Upper lobe of left lung (tissue), 6 donors: ENCODE results near the gene PGM1. TPM values are rescaled to one million over a fixed set of nuclear protein-coding genes. Genes with fewer than 3 reads are reported as not detected.

Experiments
- ATAC-seq, 2 donors: fragments of 200-7000 bp; cut with Tn5 transposase; one replicate each; pipeline ENCODE4 v1.9.1; 2022; ENCODE audit warnings: mild to moderate bottlenecking in 2 of 2, moderate library complexity in 2 of 2; ENCODE audit not compliant: low FRiP score in 2 of 2
- DNase-seq, 2 donors: peaks; one replicate each; pipeline ENCODE4 v3.0.0-alpha.2; 2019 to 2020
- H3K27ac ChIP-seq, 4 donors: fragments of 200-600 bp; sonication (generic); one replicate each; pipeline ENCODE4 v1.5.1; 2016 to 2019
- H3K27me3 ChIP-seq, 4 donors: fragments of 200-600 bp; sonication (generic); one replicate each; pipeline ENCODE4 v1.5.1; 2017 to 2019
- H3K36me3 ChIP-seq, 4 donors: fragments of 200-600 bp; sonication (generic); one replicate each; pipeline ENCODE4 v1.5.1; 2016 to 2019
- H3K4me1 ChIP-seq, 4 donors: fragments of 200-600 bp; sonication (generic); one replicate each; pipeline ENCODE4 v1.5.1; 2018 to 2019
- H3K4me3 ChIP-seq, 4 donors: fragments of 200-600 bp; sonication (generic); one replicate each; pipeline ENCODE4 v1.5.1; 2017 to 2019; ENCODE audit warnings: mild to moderate bottlenecking in 2 of 4, moderate library complexity in 1 of 4
- H3K9me3 ChIP-seq, 4 donors: fragments of 200-600 bp; sonication (generic); one replicate each; pipeline ENCODE4 v1.5.1; 2018 to 2019
- EP300 ChIP-seq, 4 donors: sonication (generic); formaldehyde crosslinking; IDR thresholded peaks; one replicate each; pipeline ENCODE4 v1.5.1; 2017; ENCODE audit warnings: antibody characterized with exemption in 4 of 4, control low read depth in 2 of 4
- POLR2A ChIP-seq, 4 donors: fragments of 450-650 bp; IDR thresholded peaks; one replicate each; pipeline ENCODE4 v1.5.1; 2016 to 2017; ENCODE audit warnings: antibody characterized with exemption in 4 of 4, mild to moderate bottlenecking in 2 of 4
- POLR2AphosphoS5 ChIP-seq, 2 donors: sonication (generic); formaldehyde crosslinking; IDR thresholded peaks; one replicate each; pipeline ENCODE4 v1.5.1; 2017; ENCODE audit warnings: antibody characterized with exemption in 2 of 2
- WGBS, 2 donors: methylation state at CpG; one replicate each; pipeline ENCODE4 v1.1.5; 2017 to 2018; 5-methylcytosine and 5-hydroxymethylcytosine counted together
- total RNA-seq, 6 donors: library from RNA; depleted of rRNA in 4 of 6; stranded (reverse); fragments of >200 nt in 4 of 6; gene quantifications; one replicate each; pipeline versions ENCODE4 v1.1.0 to v1.2.1, GENCODE V29; 2016 to 2021
- TF ChIP-seq, protein P1 (sequence below), 6 experiments: fragments of 450-650 bp in 4 of 6; fragments of 200-600 bp in 2 of 6; sonication (generic) in 2 of 6; IDR thresholded peaks; one replicate each; pipeline ENCODE4 v1.5.1; 2016 to 2019; ENCODE audit warnings: antibody characterized with exemption in 6 of 6
- donor health status: DM: no; HTN: no; CAD: no; lungs with moderate emphysema.
- donor health status: DM: no; HTN: yes; CAD: no; lungs with severe emphysema.

Gene PGM1
- total RNA-seq, 6 donors from 2014 or later = 25.1 to 101 (median 61.3) TPM

DNA sequence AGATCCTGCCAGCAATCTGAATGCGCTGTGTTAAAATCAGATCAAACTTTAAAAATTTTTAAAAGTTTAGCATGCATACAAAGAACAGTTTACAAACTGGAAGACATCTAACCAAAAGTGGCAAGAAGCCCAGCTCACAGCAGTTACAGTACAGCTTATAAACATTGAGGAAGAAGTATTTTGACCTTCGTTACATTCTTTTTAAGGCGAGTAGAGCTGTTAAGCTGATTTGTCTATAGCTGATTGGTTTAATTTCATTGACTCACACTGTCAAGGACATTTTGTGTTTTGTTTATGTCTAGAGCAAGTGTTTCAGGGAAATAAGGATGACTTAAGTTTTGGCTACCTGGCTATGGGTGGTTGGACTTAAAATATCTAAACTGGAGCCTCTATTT lies 3.0 kb upstream of the PGM1 start:
- Histone ChIP-seq H3K36me3 (no peaks in the 10 kb centered on the region), H3K27me3 (no peaks in the 10 kb centered on the region), H3K9me3 (no peaks in the 10 kb centered on the region), H3K4me1 (peaks cover 3 to 12% (median 4%) of the 10 kb centered on the region in 4 donors), H3K4me3 (no peak overlapping the region), H3K27ac (no peak overlapping the region)
- no peak for DNase-seq
- ATAC-seq = no peak
- TF ChIP-seq, protein P1, sequence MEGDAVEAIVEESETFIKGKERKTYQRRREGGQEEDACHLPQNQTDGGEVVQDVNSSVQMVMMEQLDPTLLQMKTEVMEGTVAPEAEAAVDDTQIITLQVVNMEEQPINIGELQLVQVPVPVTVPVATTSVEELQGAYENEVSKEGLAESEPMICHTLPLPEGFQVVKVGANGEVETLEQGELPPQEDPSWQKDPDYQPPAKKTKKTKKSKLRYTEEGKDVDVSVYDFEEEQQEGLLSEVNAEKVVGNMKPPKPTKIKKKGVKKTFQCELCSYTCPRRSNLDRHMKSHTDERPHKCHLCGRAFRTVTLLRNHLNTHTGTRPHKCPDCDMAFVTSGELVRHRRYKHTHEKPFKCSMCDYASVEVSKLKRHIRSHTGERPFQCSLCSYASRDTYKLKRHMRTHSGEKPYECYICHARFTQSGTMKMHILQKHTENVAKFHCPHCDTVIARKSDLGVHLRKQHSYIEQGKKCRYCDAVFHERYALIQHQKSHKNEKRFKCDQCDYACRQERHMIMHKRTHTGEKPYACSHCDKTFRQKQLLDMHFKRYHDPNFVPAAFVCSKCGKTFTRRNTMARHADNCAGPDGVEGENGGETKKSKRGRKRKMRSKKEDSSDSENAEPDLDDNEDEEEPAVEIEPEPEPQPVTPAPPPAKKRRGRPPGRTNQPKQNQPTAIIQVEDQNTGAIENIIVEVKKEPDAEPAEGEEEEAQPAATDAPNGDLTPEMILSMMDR (IDR thresholded peaks at IDR 0.05) = no peak
- TF ChIP-seq POLR2AphosphoS5 (IDR thresholded peaks at IDR 0.05) (no peak), EP300 (IDR thresholded peaks at IDR 0.05) (no peak), POLR2A (IDR thresholded peaks at IDR 0.05) (no peak)
- 69 to 78% methylated on average over 3 of the region's 3 CpGs for WGBS, 2 donors

DNA sequence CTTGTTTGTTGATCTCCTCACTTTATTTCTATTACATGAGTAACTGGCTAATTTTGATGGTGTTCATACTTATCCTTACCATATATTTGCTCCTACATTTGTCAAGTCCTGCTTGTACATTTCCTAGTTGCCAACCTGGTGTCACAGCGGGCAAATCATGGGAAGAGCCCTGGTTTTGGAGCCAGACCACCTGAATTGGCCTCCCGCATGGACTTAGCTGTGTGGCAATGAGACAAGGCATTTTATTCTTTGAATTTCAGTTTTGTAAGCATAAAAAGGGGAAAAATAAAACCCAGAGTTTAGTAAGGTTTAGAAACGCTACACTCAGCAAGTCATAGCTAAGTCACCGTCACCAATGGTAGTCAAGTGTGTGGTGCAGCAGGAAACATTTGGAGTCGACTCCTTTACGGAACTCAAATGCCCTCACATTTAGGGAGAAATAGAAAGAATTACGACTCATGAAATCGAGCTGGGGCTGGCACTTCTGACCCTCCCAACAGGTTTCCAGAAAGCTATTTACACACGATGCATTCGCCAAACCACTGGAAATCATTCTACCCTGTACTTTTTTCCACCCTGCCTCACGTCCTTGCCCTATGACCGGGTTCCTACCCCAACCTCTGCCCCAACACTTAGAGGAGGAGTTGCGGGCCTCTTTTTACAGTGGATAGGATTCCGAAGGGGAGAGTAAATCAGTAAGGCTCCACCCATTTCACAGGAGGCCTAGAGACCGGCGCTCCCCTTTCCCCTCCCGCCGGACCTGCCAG lies 492 bp upstream of the PGM1 start:
- no peaks in the 10 kb centered on the region for H3K9me3 ChIP-seq
- H3K4me3 ChIP-seq = peak overlapping the region; percentile 75 to 91 (median 90)
- H3K4me1 ChIP-seq = peaks cover 3 to 12% (median 4%) of the 10 kb centered on the region in 4 donors
- peak overlapping the region; percentile 92 to 98 (median 95) for H3K27ac ChIP-seq
- no peaks in the 10 kb centered on the region for H3K27me3 ChIP-seq
- TF ChIP-seq EP300 (IDR thresholded peaks at IDR 0.05) (no peak), POLR2AphosphoS5 (IDR thresholded peaks at IDR 0.05) (no peak), POLR2A (IDR thresholded peaks at IDR 0.05) (no peak)
- TF ChIP-seq, protein P1 (IDR thresholded peaks at IDR 0.05) = no peak
- DNase-seq (no peak), ATAC-seq (no peak)
- 31 to 50% methylated on average over 15 to 18 of the region's 18 CpGs for WGBS, 2 donors
- H3K36me3 ChIP-seq = no peaks in the 10 kb centered on the region

DNA sequence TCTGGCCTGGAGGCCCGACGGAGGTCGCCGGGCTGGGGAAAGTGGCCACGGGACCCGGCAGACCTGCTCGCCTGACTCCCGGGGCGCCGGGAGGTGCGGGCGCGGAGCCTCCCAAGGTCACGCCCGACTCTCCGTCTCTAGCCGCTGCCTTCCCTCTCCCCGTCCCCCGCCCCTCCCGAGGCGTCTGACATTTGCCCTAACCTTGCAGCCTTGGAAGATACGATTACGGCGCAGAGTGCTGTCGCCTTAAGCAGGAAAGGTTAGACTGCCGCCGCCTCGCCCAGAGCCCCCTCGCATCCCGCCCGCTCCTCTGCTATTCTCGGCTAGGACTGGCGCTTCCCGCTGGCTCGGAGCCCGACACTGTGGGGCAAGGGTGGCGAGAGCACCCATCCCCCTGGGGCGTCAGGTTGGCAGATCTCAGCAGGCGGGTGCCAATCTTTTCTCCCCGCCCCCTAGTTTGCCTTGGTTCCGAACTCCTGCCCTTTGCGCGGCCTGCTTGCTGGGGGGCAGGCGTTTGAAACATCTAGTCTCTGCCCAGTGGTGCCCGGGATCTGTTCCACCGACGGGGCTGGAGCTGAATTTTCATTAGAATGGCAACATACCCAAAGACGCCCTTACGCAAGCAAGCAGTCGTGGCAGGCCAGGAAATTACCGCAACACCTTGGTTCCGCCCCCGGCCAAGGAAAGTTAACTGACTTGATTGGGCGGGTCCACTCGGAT lies 835 bp downstream of the PGM1 start:
- TF ChIP-seq EP300 (IDR thresholded peaks at IDR 0.05) (no peak), POLR2AphosphoS5 (IDR thresholded peaks at IDR 0.05) (peak in 1 of 2 donors; percentile 61), POLR2A (IDR thresholded peaks at IDR 0.05) (peak in 2 of 4 donors; percentile 33 to 53)
- Histone ChIP-seq H3K27ac (peak overlapping the region; percentile 92 to 98 (median 95)), H3K9me3 (no peaks in the 10 kb centered on the region), H3K36me3 (no peaks in the 10 kb centered on the region), H3K27me3 (no peaks in the 10 kb centered on the region), H3K4me3 (peak overlapping the region; percentile 75 to 91 (median 90)), H3K4me1 (peaks cover 3 to 12% (median 4%) of the 10 kb centered on the region in 4 donors)
- 8 to 29% methylated on average over 9 to 41 of the region's 55 CpGs for WGBS, 2 donors
- DNase-seq = peak; percentile 87 to 92
- ATAC-seq = peak; percentile 78 to 83

DNA sequence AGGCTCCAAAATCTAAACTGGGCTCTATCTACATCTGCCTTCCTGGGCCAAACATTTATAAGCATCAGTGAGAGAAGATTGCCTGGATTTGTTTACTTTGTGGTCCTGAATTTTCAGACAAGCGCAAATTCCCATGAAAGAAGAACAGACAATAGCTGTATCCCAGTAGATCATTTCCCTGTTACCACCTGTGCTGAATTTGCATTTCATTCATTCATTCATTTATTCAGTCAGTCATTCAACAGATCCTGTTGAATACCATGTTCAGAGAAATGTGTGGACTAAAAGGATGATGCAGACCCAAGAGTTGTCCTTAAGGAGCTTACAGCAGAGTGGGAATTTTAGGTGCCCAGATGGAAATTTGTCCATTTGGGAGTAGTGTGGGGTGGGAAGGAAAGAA lies 2.2 kb downstream of the PGM1 start:
- Histone ChIP-seq H3K27me3 (no peaks in the 10 kb centered on the region), H3K4me3 (no peak overlapping the region), H3K4me1 (peaks cover 3 to 12% (median 4%) of the 10 kb centered on the region in 4 donors), H3K27ac (no peak overlapping the region), H3K36me3 (no peaks in the 10 kb centered on the region), H3K9me3 (no peaks in the 10 kb centered on the region)
- DNase-seq (no peak), ATAC-seq (no peak)
- TF ChIP-seq POLR2AphosphoS5 (IDR thresholded peaks at IDR 0.05) (no peak), EP300 (IDR thresholded peaks at IDR 0.05) (no peak), POLR2A (IDR thresholded peaks at IDR 0.05) (no peak)
- TF ChIP-seq, protein P1 (IDR thresholded peaks at IDR 0.05) = no peak
- WGBS, 2 donors = 95 to 96% methylated on average over 1 of the region's 1 CpG

DNA sequence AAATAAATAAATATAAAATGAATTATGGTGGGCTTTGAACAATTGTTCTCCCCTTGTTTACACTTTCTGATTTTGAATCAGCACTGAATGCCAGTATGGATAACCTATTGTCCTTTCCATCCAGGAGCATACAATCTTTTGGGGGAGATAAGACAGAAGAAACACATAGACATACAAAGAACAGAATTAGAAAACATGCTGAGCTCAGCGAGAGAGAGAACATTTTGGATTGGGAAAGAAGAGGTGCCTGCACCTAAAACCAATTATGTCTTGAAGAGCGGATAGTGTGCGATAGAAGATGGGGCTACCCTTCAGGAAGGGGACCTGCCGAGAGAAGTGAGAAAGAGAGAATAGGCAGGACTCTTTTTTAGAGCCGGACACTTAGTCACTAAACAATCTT lies 6.6 kb downstream of the PGM1 start:
- H3K36me3 ChIP-seq = no peaks in the 10 kb centered on the region
- H3K4me3 ChIP-seq = no peak overlapping the region
- 92 to 94% methylated on average over 5 of the region's 5 CpGs for WGBS, 2 donors
- H3K9me3 ChIP-seq = no peaks in the 10 kb centered on the region
- TF ChIP-seq, protein P1 (IDR thresholded peaks at IDR 0.05) = no peak
- TF ChIP-seq POLR2AphosphoS5 (IDR thresholded peaks at IDR 0.05) (no peak), EP300 (IDR thresholded peaks at IDR 0.05) (no peak), POLR2A (IDR thresholded peaks at IDR 0.05) (no peak)
- no peaks in the 10 kb centered on the region for H3K27me3 ChIP-seq
- DNase-seq (no peak), ATAC-seq (no peak)
- no peak overlapping the region for H3K27ac ChIP-seq
- no peaks in the 10 kb centered on the region for H3K4me1 ChIP-seq
